ENCODE data around the gene CHCHD5. TPM values are rescaled to one million over a fixed set of nuclear protein-coding genes. Genes with fewer than 3 reads are reported as not detected.
"Not testable (repeated sequence)": the region's sequence is repeated elsewhere in the genome, so short reads cannot be mapped to it uniquely, and the experiment has no call there.

The CHCHD5 gene
- 10 to 100 TPM; 32.1 to 35.2 TPM for total RNA-seq

GRCh38 chr2:112584134-112584890, at the start of gene CHCHD5:
CHCHD5 (plus strand) TSS chr2:112584609; CDS start chr2:112584648, 39 bp downstream.
- Mint-ChIP-seq H3K4me1 (peaks cover 29% of the 10 kb centered on the region), H3K9me3 (no peaks in the 10 kb centered on the region), H3K4me3 (peak within 1 kb of the TSS; percentile 97), H3K27me3 (no peaks in the 10 kb centered on the region), H3K36me3 (peaks cover 15% of the 10 kb centered on the region), H3K27ac (peak within 1 kb of the TSS; percentile 99)
- ATAC-seq (ENCODE audit: low read depth), result peak; percentile 90
- POLR2A ChIA-PET, result interaction anchor here (0.6 to 2.5 kb wide), 10 partner anchors 10 to 329 kb away, joined by 3 to 11 read pairs (median 4); partner anchors contain the start of genes CKAP2L, SLC20A1 and ZC3H8
- DNase-seq, result peak; percentile 91

GRCh38 chr2:112534826-112535225, 49.6 kb upstream of the CHCHD5 start:
- Mint-ChIP-seq H3K9me3 (no peaks in the 10 kb centered on the region), H3K27me3 (no peaks in the 10 kb centered on the region), H3K36me3 (peaks cover 10% of the 10 kb centered on the region), H3K4me3 (no peak overlapping the region), H3K4me1 (no peaks in the 10 kb centered on the region), H3K27ac (no peak overlapping the region)
- POLR2A ChIA-PET, result no interaction called here
- no peak for ATAC-seq (ENCODE audit: low read depth)
- DNase-seq, result no peak

GRCh38 chr2:112536665-112537064, 47.7 kb upstream of the CHCHD5 start:
- H3K27me3 Mint-ChIP-seq; DNase-seq; POLR2A ChIA-PET; H3K36me3 Mint-ChIP-seq; H3K9me3 Mint-ChIP-seq; H3K4me3 Mint-ChIP-seq; H3K4me1 Mint-ChIP-seq; ATAC-seq (ENCODE audit: low read depth); H3K27ac Mint-ChIP-seq: not testable (repeated sequence)

GRCh38 chr2:112539306-112539705, 45.1 kb upstream of the CHCHD5 start:
- H3K9me3 Mint-ChIP-seq, result no peaks in the 10 kb centered on the region
- no peak for DNase-seq
- POLR2A ChIA-PET, result no interaction called here
- peaks cover 1% of the 10 kb centered on the region for H3K36me3 Mint-ChIP-seq
- no peak for ATAC-seq (ENCODE audit: low read depth)
- H3K27ac Mint-ChIP-seq, result no peak overlapping the region
- H3K4me3 Mint-ChIP-seq, result no peak overlapping the region
- peaks cover 9% of the 10 kb centered on the region for H3K4me1 Mint-ChIP-seq
- no peaks in the 10 kb centered on the region for H3K27me3 Mint-ChIP-seq

GRCh38 chr2:112540906-112541305, 43.5 kb upstream of the CHCHD5 start:
- Mint-ChIP-seq H3K36me3 (no peaks in the 10 kb centered on the region), H3K27me3 (no peaks in the 10 kb centered on the region), H3K9me3 (no peaks in the 10 kb centered on the region), H3K4me1 (peaks cover 15% of the 10 kb centered on the region), H3K4me3 (no peak overlapping the region), H3K27ac (no peak overlapping the region)
- ATAC-seq (ENCODE audit: low read depth) (no peak), DNase-seq (no peak)
- POLR2A ChIA-PET, result no interaction called here

GRCh38 chr2:112541315-112542122, 42.9 kb upstream of the CHCHD5 start:
- ATAC-seq (ENCODE audit: low read depth) (peak; percentile 79), DNase-seq (peak; percentile 84)
- H3K4me3 Mint-ChIP-seq, result no peak overlapping the region
- peaks cover 15% of the 10 kb centered on the region for H3K4me1 Mint-ChIP-seq
- no peak overlapping the region for H3K27ac Mint-ChIP-seq
- H3K9me3 Mint-ChIP-seq, result no peaks in the 10 kb centered on the region
- H3K36me3 Mint-ChIP-seq, result no peaks in the 10 kb centered on the region
- POLR2A ChIA-PET, result interaction anchor here (0.5 kb wide), 1 partner anchor 462 kb away, joined by 3 read pairs; no protein-coding TSS in a partner anchor
- H3K27me3 Mint-ChIP-seq, result no peaks in the 10 kb centered on the region

GRCh38 chr2:112542123-112542983, 42.1 kb upstream of the CHCHD5 start, which contains the start of gene POLR1B:
POLR1B (plus strand) TSS chr2:112542465; CDS start chr2:112542495, 30 bp downstream.
- H3K4me1 Mint-ChIP-seq, result peaks cover 15% of the 10 kb centered on the region
- DNase-seq (peak; percentile 85), ATAC-seq (ENCODE audit: low read depth) (peak; percentile 85)
- no peaks in the 10 kb centered on the region for H3K9me3 Mint-ChIP-seq
- no peak within 1 kb of the TSS for H3K27ac Mint-ChIP-seq
- no peaks in the 10 kb centered on the region for H3K27me3 Mint-ChIP-seq
- POLR2A ChIA-PET, result interaction anchor here (0.5 kb wide), 1 partner anchor 463 kb away, joined by 3 read pairs; no protein-coding TSS in a partner anchor
- peaks cover 4% of the 10 kb centered on the region for H3K36me3 Mint-ChIP-seq
- no peak within 1 kb of the TSS for H3K4me3 Mint-ChIP-seq

- ATAC-seq (ENCODE audit: low read depth), result no peak
- no peaks in the 10 kb centered on the region for H3K27me3 Mint-ChIP-seq
- no peak overlapping the region for H3K27ac Mint-ChIP-seq
These were observed 41.3 kb upstream of the CHCHD5 start for GRCh38 chr2:112542984-112543661.

GRCh38 chr2:112547333-112547732, 37.1 kb upstream of the CHCHD5 start:
- peaks cover 11% of the 10 kb centered on the region for H3K4me1 Mint-ChIP-seq
- H3K9me3 Mint-ChIP-seq, result no peaks in the 10 kb centered on the region
- no peak overlapping the region for H3K27ac Mint-ChIP-seq

More at GRCh38 chr2:112542984-112543661, 41.3 kb upstream of the CHCHD5 start:
- POLR2A ChIA-PET, result no interaction called here
- peaks cover 5% of the 10 kb centered on the region for H3K36me3 Mint-ChIP-seq
- H3K9me3 Mint-ChIP-seq, result no peaks in the 10 kb centered on the region
- no peak overlapping the region for H3K4me3 Mint-ChIP-seq
- no peak for DNase-seq
- H3K4me1 Mint-ChIP-seq, result peaks cover 15% of the 10 kb centered on the region

GRCh38 chr2:112548980-112549379, 35.4 kb upstream of the CHCHD5 start:
- Mint-ChIP-seq H3K9me3 (no peaks in the 10 kb centered on the region), H3K36me3 (peaks cover 24% of the 10 kb centered on the region), H3K27ac (no peak overlapping the region), H3K4me1 (peaks cover 9% of the 10 kb centered on the region), H3K4me3 (no peak overlapping the region), H3K27me3 (no peaks in the 10 kb centered on the region)
- no peak for DNase-seq
- ATAC-seq (ENCODE audit: low read depth), result no peak
- POLR2A ChIA-PET, result no interaction called here

More at GRCh38 chr2:112547333-112547732, 37.1 kb upstream of the CHCHD5 start:
- no peaks in the 10 kb centered on the region for H3K27me3 Mint-ChIP-seq
- H3K36me3 Mint-ChIP-seq, result peaks cover 21% of the 10 kb centered on the region
- ATAC-seq (ENCODE audit: low read depth), result no peak
- no peak for DNase-seq
- no peak overlapping the region for H3K4me3 Mint-ChIP-seq
- POLR2A ChIA-PET, result no interaction called here

- peaks cover 36% of the 10 kb centered on the region for H3K36me3 Mint-ChIP-seq
- POLR2A ChIA-PET, result no interaction called here
- no peak for DNase-seq
- no peaks in the 10 kb centered on the region for H3K9me3 Mint-ChIP-seq
- no peaks in the 10 kb centered on the region for H3K4me1 Mint-ChIP-seq
- no peak for ATAC-seq (ENCODE audit: low read depth)
- H3K4me3 Mint-ChIP-seq, result no peak overlapping the region
- H3K27me3 Mint-ChIP-seq, result no peaks in the 10 kb centered on the region
- no peak overlapping the region for H3K27ac Mint-ChIP-seq
These were observed 18.3 kb upstream of the CHCHD5 start for GRCh38 chr2:112566104-112566503.

- not testable (repeated sequence) for H3K27ac Mint-ChIP-seq; H3K4me3 Mint-ChIP-seq; ATAC-seq (ENCODE audit: low read depth)
These were observed 17.9 kb upstream of the CHCHD5 start for GRCh38 chr2:112566508-112566907.

More at GRCh38 chr2:112566508-112566907, 17.9 kb upstream of the CHCHD5 start:
- H3K27me3 Mint-ChIP-seq, DNase-seq, H3K9me3 Mint-ChIP-seq, H3K4me1 Mint-ChIP-seq, POLR2A ChIA-PET: not testable (repeated sequence)
- peaks cover 37% of the 10 kb centered on the region for H3K36me3 Mint-ChIP-seq

Data from activated naive CD8-positive, alpha-beta T cell treated with anti-CD3 and anti-CD28 coated beads, Interleukin-2, amount 10 ng/mL, durations not matched to agents 7 days and 5 days (primary cell).